NCI-H524 treated with DMSO at 0.1 percent for 48 hours (cell line): Measurements from ENCODE around the gene PAK1IP1.
"Not testable (repeated sequence)": the region's sequence is repeated elsewhere in the genome, so short reads cannot be mapped to it uniquely, and the experiment has no call there.

Experiments used
- DNase-seq: peaks from one replicate; lab custom pipeline; 2025; lab: John Stamatoyannopoulos, UW

Gene PAK1IP1, protein sequence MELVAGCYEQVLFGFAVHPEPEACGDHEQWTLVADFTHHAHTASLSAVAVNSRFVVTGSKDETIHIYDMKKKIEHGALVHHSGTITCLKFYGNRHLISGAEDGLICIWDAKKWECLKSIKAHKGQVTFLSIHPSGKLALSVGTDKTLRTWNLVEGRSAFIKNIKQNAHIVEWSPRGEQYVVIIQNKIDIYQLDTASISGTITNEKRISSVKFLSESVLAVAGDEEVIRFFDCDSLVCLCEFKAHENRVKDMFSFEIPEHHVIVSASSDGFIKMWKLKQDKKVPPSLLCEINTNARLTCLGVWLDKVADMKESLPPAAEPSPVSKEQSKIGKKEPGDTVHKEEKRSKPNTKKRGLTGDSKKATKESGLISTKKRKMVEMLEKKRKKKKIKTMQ

DNA sequence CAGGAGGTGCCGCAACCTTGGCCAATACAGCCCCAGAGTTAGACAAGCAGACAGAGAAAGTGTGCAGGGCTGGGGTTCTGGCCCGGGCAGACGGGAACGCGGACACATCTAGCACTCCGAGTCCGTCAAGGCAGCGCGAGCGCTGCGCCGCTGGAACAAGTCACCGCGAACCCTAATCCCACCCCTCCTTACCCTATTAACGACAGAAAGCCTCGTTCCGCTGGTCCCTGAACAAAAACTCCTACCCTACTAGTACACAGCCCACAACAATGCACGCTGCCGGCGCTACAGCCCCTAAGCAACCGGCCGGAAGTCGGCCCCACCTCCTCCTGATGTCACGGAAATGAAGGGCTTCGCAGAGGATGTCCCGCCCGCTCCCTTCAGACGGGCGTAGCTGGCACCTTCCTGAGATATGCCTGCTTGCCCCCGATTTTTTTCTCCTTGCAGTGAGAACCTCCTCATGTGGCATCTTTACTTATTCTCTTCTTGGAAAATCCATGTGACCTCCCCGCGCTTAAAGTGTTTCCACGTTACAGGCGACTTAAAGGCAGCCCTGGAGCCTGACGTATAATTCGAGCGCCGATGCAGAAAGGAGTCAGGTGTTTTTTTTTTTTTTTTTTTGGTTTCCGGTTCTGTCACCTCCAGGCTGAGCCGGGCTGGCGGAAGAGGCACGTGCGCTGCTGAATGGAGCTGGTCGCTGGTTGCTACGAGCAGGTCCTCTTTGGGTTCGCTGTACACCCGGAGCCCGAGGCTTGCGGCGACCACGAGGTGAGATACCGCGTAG is at the start of gene PAK1IP1, which contains the start of gene C6orf52:
PAK1IP1 (plus strand) TSS at position 671 of the 784 bp plus-strand sequence; CDS start at position 685, 14 bp downstream.
C6orf52 (minus strand) TSS at position 315 of the 784 bp plus-strand sequence. CDS start 7,066 bp downstream, outside the sequence.
- peak; percentile 71 for DNase-seq

DNA sequence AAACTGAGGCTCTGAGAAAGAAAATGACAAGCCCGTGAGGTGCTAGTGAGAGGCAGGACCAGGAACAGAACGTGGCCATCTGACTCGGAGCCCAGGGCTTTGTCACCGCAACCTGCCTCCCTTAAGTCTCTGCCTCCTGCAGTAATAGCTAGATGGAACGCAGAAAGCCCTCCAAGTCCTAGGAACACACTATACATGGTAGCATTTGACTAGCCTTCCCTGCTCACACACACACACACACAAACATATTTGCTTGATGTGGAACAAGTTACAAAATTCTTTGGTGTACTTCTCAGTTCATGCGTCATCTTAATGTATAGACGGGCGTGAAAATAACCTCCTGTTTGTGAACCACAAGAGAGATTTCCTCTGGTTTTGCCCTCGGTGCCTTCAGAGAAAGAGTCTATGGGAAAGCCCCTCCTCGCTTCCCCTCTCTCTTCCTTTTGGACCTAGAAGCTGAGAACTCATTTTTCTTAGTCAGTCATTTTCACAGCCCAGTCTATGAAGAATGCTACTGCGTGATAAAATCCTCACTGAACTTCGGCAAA is 39.2 kb upstream of the PAK1IP1 start:
- DNase-seq = no peak

DNA sequence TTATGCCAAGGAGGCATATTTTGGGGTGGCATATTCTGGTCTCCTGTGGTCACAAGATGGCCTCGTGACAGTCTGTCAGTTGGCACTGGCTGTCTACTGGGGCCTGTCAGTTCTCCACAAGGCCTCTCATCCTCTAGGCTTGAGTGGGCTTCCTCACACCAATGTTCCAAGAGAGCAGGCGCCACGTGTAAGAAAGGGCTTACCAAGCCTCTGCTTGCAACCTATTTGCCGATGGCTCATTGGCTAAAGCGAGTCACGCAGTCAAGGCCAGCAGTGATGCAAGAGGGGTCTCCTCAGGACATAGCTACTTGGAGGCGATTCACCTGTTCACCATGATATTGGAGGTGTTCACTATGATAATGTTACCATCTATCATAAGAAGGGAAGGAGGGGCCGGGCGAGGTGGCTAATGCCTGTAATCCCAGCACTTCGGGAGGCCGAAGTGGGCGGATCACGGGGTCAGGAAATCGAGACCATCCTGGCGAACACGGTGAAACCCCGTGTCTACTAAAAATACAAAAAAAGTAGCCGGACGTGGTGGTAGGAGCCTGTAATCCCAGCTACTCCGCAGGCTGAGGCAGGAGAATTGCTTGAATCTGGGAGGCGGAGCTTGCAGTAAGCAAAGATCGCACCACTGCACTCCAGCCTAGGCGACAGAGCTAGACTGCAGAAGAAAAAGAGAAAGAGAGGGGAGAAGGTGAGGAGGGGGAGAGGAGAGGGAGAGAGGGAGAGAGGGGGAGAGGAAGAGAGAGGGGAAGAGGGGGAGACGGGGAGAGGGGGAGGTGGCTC is 35.7 kb upstream of the PAK1IP1 start:
- no peak for DNase-seq

DNA sequence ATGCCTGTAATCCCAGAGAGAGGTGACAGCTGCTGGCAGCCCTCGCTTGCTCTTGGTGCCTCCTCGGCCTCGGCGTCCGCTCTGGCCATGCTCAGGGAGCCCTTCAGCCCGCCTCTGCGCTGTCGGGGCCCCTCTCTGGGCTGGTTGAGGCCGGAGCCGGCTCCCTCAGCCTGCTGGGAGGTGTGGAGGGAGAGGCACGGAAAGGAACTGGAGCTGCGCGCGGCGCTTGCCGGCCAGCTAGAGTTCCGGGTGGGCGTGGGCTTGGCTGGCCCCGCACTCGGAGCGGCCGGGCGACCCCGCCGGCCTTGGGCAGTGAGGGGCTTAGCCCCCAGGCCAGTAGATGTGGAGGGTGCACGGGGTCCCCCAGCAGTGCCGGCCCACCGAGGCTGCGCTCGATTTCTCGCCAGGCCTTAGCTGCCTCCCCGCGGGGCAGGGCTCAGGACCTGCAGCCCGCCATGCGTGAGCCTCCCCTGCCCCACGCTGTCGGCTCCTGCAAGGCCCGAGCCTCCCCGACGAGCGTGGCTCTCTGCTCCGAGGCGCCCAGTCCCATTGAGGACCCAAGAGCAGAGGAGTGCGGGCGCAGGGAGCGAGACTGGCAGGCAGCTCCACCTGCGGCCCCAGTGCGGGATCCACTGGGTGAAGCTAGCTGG is 34.9 kb upstream of the PAK1IP1 start:
- DNase-seq = no peak

DNA sequence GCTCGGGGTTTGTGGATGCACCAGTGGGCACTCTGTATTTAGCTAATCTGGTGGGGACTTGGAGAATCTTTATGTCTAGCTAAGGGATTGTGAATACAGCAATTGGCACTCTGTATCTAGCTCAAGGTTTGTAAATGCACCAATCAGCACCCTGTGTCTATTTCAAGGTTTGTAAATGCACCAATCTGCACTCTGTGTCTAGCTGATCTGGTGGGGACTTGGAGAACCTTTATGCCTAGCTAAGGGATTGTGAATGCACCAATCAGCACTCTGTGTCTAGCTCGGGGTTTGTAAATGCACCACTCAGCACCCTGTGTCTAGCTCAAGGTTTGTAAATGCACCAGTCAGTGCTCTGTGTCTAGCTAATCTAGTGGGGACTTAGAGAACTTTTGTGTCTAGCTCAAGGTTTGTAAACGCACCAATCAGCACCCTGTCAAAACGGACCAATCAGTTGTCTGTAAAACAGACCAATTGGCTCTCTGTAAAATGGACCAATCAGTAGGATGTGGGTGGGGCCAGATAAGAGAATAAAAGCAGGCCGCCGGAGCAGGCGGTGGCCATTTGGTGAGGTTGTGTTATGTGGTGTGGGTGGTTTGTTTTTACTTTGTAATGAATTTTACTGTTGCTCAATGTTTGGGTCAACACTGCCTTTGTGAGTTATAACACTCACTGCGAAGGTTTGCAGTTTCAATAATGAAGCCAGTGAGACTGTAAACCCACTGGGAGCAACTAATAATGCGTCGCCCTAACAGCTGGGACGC is 34.2 kb upstream of the PAK1IP1 start:
- not testable (repeated sequence) for DNase-seq

DNA sequence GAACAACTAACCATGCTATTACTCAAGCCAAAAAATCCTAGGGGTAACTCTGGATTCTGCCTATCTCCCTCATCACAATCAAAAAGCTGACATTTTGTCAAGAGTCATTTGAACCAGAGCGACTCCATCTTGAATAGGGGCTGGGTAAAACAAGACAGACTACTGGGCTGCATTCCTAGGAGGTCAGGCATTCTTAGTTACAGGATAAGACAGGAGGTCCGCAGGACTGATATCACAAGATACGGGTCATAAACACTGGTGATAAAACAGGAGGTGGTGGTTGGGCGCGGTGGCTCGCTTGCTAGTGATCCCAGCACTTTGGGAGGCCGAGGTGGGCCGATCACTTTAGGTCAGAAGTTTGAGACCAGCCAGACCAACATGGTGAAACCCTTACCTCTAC is 32.6 kb upstream of the PAK1IP1 start:
- no peak for DNase-seq

DNA sequence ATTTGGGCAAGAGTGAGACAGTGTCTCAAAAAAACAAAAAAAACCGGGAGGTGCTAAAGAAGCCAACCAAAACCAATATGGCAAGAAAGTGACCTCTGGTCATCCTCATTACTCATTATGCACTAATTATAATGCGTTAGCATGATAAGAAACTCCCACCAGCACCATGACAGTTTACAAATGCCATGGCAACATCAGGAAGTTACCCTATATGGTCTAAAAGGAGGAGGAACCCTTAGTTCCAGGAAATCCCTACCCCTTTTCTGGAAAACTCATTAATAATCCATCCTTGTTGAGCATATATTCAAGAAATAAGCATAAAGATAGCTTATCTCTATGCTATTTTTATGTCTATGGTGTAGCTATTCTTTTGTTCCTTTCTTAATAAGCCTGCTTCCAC is 32.0 kb upstream of the PAK1IP1 start:
- no peak for DNase-seq

DNA sequence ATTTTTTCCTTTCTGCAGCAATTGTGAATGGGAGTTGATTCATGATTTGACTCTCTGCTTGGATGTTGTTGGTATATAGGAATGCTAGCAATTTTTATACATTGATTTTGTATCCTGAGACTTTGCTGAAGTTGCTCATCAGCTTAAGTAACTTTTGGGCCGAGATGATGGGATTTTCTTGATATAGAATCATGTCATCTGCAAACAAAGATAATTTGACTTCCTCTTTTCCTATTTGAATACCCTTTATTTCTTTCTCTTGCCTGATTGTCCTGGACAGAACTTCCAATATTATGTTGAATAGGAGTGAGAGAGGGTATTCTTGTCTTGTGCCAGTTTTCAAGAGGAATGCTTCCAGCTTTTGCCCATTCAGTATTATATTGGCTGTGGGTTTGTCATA is 29.2 kb upstream of the PAK1IP1 start:
- DNase-seq = not testable (repeated sequence)

DNA sequence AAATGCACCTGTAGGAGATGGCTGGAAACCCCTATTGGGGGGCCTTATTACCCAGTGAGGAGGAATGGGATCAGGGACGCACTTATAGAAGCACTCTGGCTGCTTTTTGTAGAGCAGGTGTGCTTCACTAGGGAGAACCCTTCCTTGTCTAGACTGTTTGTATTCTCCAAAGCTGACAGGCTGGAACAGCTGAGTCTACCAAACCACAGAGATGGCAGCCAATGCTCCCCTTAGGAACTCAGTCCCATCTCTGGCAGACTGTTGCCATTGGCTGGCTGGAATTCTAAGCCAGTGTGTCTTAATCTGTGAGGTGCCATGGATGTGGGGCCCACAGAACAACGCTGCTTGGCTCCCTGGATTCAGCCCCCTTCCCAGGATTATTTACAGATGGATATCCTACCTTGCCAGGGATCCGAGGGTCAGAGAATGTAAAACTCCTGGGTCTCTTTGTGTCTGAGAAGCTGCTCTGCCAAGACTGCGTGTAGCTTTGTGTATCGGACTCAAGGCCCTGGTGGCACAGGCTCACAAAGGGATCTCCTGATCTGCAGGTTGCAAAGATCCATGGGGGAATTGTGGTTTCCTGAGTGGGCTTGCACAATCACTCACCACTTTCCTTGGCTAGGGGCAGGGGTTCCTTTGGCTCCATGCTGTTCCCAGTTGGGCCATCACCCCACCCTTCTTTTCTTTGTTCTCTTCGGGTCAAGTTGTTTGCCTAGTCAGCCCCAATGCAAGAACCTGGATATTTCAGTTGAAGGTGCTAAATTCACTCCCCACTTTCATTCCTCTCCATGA is 26.4 kb upstream of the PAK1IP1 start:
- DNase-seq = no peak

DNA sequence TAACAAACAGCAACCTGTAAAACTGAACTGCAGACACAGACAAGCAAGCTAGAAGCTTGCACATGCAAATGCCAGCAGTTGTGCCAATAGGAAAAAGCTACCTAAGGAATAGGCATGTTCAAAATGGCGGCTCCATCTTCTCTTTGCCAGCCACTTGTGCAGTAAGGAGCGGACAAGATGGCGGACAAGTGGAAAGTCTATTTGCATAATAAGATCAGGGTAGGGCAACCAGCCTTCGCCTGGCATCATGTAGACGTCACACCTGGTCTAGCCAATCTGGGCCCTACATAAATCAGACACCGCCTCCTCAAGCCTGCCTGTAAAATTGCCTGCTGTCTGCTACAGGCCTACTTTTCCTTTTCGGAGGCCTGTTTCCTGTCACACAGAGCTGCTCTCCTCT is 18.4 kb upstream of the PAK1IP1 start:
- DNase-seq = no peak

DNA sequence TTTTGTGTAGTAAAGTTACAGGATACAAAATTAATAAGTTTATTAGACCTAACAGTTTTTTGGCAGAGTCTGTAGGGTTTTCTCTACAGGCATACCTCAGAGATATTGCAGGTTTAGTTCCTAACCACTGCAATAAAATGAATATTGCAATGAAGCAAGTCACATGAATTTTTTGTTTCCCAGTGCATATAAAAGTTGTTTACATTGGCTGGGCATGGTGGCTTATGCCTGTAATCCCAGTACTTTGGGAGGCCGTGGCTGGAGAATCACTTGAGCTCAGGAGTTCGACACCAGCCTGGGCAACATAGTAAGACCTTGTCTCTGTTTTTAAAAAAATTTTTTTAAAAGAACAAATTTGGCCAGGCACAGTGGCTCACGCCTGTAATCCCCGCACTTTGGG is 16.3 kb upstream of the PAK1IP1 start:
- DNase-seq = no peak

DNA sequence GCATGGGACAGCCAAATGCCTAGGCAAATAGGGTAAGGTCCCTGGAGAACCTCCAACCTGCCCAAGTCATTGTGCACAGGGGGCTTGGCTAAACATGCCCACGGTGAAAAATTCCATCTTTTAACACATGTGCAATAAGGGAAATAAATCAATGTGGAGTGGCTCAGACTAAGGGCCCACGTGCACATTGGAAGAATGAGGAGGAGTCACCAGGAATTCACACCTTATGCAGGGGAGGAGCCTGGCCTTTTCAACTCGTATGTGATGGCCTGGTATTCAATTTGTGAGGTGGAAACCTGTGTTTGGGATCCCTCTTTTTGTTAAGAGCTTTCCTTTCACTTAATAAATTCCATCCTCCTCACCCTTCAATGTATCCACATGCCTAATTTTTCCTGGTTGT is 13.0 kb upstream of the PAK1IP1 start:
- DNase-seq = no peak

DNA sequence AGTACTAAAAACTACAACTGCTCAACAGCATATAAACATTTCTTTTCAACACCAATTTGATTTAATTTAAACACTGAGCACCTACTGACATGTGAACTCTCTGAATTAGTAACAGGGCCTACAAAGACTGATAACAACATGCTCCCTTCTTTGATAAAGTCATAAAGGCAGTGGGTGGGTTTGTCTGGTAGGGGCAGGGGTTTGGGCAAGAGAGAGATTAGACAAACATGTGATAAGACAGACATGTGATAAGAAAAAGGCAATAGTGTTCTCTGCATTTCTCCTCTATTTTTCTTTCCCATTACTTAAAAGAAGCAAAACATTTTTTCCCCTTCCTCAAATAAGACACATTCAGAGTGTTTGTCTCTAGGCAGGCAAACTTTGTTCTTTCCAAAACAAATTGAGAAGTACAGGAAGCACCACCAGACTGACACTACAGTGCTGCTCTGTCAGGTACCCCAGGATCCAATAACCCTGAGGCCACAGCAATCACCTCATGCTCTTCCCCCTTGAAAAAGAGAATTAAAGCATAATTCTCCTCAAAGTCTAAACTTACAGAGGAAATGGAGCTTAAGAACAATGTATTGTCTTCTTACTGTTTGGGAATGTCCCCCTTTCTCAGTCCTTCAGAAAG is 12.3 kb upstream of the PAK1IP1 start:
- DNase-seq = no peak

DNA sequence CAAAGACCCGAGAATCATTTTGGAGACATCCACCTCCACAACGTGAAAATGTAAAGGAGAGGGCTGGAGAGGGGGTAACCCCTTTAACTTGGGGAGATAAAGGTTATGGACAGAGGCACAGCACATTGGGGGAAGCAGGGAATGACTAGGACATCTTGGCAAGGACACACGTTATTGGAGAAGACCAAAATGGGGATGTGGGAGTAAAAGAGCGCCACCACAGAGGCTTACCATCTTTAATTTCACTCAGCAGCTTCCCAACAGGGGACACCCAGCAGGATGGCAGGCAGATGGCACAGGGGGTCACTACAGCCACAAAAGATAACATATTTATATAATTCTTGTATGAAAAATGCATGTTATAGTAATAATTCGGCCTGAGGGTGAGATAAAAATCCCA is 10.2 kb upstream of the PAK1IP1 start:
- DNase-seq = no peak

DNA sequence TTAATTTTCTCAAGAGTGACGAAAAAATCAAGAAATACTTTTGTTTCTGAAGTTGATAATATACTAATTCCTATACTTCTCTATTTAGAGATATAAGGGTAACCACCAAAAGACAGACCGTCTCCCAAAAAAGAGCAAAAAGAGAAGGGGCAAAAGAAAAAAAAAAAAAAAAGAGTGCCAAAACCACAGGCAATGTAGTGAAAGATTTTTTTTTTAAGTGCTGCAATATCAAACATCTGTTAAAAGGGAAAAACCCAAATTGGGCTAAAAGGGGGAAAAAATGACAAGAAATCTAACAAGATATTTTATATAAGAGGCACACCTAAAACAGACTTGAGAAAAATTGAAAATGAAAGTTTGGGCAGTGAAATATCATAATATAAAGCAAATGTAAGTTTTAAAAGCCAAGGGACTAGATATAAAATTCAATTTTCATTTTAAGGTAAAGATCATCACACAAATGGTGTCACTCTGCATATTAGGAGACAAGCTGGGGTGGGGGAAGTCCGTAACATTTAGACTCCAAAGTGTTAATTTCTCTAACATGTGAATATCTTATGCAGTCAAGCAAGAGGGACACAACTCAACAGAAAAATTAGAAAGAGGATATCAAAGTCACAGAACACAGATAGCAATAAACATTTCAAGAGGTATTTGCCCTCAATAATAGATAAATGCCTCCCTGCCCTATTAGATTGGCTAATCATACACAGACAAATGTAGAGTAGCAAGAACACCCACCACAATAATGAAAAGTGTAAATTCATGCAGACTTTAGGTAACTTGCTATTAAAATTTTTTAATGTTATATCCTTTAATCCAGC is 9.5 kb upstream of the PAK1IP1 start:
- no peak for DNase-seq

DNA sequence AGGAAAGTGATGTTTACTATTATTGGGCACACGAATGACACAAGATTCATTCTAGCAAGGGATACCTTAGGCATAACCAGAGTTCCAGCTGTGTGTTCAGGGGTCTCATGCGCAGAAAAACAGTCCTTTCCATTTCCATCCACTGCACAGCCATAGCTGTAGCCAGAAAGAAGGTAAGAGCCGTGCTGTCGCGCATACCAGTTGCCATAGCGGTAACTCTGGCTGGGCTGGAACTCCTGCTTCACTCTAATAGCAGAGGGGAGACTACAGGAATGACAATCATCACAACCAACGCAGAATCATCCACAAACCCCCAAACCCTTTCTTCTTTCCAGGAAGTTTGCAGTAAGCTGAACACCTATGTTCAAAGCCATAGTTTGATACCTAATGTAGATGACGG is 7.9 kb upstream of the PAK1IP1 start:
- no peak for DNase-seq

DNA sequence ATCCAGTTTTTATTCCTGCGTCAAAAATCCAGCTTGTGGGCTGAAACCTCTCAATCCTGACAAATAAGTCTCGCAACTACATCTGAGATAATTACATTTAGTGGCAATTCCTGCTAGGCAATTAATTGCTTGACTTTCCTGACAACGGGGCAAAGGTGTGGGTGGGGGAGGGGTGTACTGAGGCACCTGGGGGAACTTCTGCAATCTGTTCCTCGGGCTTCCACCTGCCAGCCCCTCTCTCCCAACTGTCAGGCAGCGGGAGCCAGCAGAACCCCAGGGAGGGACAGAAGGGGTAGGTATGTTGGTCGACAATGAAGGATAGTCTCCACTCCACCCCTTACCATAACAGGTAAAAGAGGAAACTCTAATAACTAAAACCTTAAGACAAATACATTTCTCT is 7.2 kb upstream of the PAK1IP1 start:
- no peak for DNase-seq

DNA sequence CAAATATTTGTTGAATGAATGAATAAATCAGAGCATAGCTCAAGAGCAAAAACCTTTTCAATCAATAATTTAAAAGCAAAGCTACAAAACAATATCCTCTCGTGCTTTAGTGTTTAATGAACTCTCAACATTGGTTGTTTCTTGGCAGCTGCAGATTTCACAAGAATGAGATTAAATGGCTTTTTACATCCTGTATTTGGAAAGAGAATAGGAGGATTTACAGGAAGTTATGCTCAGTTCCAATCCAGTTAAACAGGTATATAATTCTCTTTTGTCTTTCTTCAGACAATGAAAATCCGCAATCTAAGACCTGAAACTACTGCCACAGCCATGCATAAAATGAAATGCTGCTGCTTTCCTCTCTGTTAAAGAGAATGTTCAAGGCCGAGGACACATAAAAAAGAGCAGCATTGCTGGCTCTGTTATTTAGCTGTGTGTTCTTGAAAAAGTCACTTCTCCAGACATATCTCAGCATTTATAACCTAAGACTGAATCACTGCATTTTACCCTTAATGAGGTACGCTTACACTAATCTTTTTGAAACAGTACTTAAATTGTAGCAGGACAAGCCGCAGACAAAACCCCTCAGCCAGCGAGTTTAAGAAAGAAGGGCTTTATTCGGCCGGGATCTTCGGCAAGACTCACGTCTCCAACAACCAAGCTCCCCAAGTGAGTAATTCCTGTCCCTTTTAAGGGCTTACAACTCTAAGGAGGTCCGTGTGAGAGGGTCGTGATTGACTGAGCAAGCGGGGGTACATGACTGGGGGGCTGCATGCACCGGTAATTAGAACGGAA is 3.9 kb upstream of the PAK1IP1 start:
- DNase-seq = no peak
